Endodermal cell (in vitro differentiated cells): ENCODE data around the gene FCHSD1. TPM values are rescaled to one million over a fixed set of nuclear protein-coding genes. Genes with fewer than 3 reads are reported as not detected.
A peak's percentile ranks its signal among the peaks of the same experiment; 100 is the strongest.

Experiments
- DNase-seq: peaks from one replicate; pipeline ENCODE4 v3.0.0-alpha.2; 2017
- H3K27ac ChIP-seq: 2 replicates; pipeline ENCODE4 v1.5.1; 2013; ENCODE audit warnings: mild to moderate bottlenecking, low read depth, low read length, moderate library complexity
- H3K27me3 ChIP-seq: 2 replicates; pipeline ENCODE4 v1.6.1; 2013; ENCODE audit warnings: mild to moderate bottlenecking, low read length, moderate library complexity; ENCODE audit not compliant: insufficient read depth, control insufficient read depth, poor library complexity, severe bottlenecking
- H3K36me3 ChIP-seq: 2 replicates; pipeline ENCODE4 v1.7.0; 2013; ENCODE audit warnings: mild to moderate bottlenecking, low read length, moderate library complexity; ENCODE audit not compliant: control insufficient read depth, insufficient read depth
- H3K4me1 ChIP-seq: one replicate; pipeline ENCODE4 v1.7.0; 2013; ENCODE audit warnings: low read length; ENCODE audit not compliant: control insufficient read depth, insufficient read depth
- H3K4me3 ChIP-seq: 2 replicates; pipeline ENCODE4 v1.5.1; 2013; ENCODE audit warnings: mild to moderate bottlenecking, low read length, moderate library complexity
- H3K9ac ChIP-seq: 2 replicates; pipeline ENCODE4 v1.6.1; 2013; ENCODE audit warnings: mild to moderate bottlenecking, low read length, moderate library complexity; ENCODE audit not compliant: poor library complexity, severe bottlenecking; ENCODE audit errors: extremely low read depth
- H3K9me3 ChIP-seq: 2 replicates; pipeline ENCODE4 v1.6.1; 2013; ENCODE audit warnings: mild to moderate bottlenecking, low read length, moderate library complexity; ENCODE audit not compliant: control insufficient read depth
- H3K27ac Mint-ChIP-seq: 2 replicates; pipeline ENCODE4 v1.8.0; 2020; ENCODE audit warnings: mixed read lengths
- H3K27me3 Mint-ChIP-seq: 2 replicates; pipeline ENCODE4 v1.8.0; 2021; ENCODE audit warnings: mild to moderate bottlenecking, mixed read lengths; ENCODE audit not compliant: insufficient read depth
- H3K36me3 Mint-ChIP-seq: 2 replicates; pipeline ENCODE4 v1.8.0; 2020; ENCODE audit warnings: low read depth, mixed read lengths
- H3K4me1 Mint-ChIP-seq: 2 replicates; pipeline ENCODE4 v1.8.0; 2020; ENCODE audit warnings: mixed read lengths
- H3K4me3 Mint-ChIP-seq: 2 replicates; pipeline ENCODE4 v1.8.0; 2020; ENCODE audit warnings: mild to moderate bottlenecking, moderate library complexity, mixed read lengths
- H3K9me3 Mint-ChIP-seq: 2 replicates; pipeline ENCODE4 v1.8.0; 2020; ENCODE audit warnings: mild to moderate bottlenecking, mixed read lengths
- WGBS, 2 experiments: methylation state at CpG; one replicate each; pipeline versions ENCODE4 v1.1.5 to v1.1.7; 2013; ENCODE audit warnings: missing lambda C conversion rate in 2 of 2, mixed read lengths in 1 of 2; ENCODE audit not compliant: insufficient coverage in 1 of 2, insufficient read length in 1 of 2; 5-methylcytosine and 5-hydroxymethylcytosine counted together
- total RNA-seq, 2 donors: library from RNA; stranded (reverse); fragmentation: NEBNext Ultra II Directional in 1 of 2; extraction: Animal tissue kit (Norgen Biotek cat#: 25700) in 1 of 2; gene quantifications; 2 replicates in 1 of 2; 3 replicates in 1 of 2; pipeline ENCODE4 v1.2.1, GENCODE V29; 2021
- TF ChIP-seq, protein P1 (sequence below): fragments of 200-600 bp; sonication (generic); conservative IDR thresholded peaks from 2 replicates; pipeline ENCODE4 v1.5.0; 2021; ENCODE audit warnings: antibody characterized with exemption, mild to moderate bottlenecking

The FCHSD1 gene
- total RNA-seq, 2 donors from 2014 or later: 34.8 to 41.7 TPM

DNA sequence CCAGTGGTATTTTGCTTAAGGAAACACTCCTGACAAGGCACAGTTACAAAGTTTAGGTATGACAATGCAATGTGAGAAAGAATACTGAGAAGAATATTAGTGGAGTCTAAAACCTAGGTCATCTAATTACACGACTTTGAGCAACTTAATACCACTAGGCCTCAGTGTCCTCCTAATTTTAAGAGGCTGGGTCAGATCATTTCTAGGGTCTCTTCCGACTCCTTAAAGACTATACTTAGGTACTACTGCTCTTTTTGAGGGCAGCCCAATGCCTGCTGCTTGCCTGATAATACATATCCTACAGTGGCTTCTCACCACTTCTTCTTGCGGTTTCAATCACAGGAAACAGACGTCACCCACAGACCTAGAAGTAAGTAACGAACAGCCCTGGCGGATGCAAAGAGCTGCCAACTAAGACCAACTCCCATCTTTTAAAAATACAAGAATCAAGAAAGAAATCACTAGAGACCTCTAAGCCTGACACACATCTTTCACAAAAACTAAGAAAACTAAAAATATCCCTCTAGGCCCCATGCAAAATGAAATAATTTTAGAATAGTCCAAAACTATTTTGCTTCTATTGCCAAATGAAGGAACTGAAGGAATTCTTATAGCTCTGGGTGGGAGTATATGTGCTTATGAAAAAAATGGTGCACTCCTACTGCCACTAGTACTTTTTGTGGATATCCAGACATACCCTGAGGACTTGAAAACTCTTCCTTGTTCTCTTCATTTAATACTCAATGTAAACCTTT, 45.5 kb downstream of the FCHSD1 start:
- H3K4me1 Mint-ChIP-seq: peaks cover 22% of the 10 kb centered on the region
- H3K36me3 ChIP-seq: peaks cover 13% of the 10 kb centered on the region
- H3K27me3 Mint-ChIP-seq: no peaks in the 10 kb centered on the region
- DNase-seq: no peak
- H3K27me3 ChIP-seq: no peaks in the 10 kb centered on the region
- peak overlapping the region; percentile 81 for H3K27ac Mint-ChIP-seq
- WGBS, 2 experiments: 89 to 100% methylated on average over 1 to 6 of the region's 6 CpGs
- H3K36me3 Mint-ChIP-seq: peaks cover 7% of the 10 kb centered on the region
- TF ChIP-seq, protein P1, sequence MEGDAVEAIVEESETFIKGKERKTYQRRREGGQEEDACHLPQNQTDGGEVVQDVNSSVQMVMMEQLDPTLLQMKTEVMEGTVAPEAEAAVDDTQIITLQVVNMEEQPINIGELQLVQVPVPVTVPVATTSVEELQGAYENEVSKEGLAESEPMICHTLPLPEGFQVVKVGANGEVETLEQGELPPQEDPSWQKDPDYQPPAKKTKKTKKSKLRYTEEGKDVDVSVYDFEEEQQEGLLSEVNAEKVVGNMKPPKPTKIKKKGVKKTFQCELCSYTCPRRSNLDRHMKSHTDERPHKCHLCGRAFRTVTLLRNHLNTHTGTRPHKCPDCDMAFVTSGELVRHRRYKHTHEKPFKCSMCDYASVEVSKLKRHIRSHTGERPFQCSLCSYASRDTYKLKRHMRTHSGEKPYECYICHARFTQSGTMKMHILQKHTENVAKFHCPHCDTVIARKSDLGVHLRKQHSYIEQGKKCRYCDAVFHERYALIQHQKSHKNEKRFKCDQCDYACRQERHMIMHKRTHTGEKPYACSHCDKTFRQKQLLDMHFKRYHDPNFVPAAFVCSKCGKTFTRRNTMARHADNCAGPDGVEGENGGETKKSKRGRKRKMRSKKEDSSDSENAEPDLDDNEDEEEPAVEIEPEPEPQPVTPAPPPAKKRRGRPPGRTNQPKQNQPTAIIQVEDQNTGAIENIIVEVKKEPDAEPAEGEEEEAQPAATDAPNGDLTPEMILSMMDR: no peak
- H3K9me3 Mint-ChIP-seq: no peaks in the 10 kb centered on the region
- H3K9me3 ChIP-seq: no peaks in the 10 kb centered on the region
- H3K4me1 ChIP-seq: no peaks in the 10 kb centered on the region
- no peak overlapping the region for H3K4me3 ChIP-seq
- H3K9ac ChIP-seq: no peak overlapping the region
- H3K4me3 Mint-ChIP-seq: no peak overlapping the region
- no peak overlapping the region for H3K27ac ChIP-seq

DNA sequence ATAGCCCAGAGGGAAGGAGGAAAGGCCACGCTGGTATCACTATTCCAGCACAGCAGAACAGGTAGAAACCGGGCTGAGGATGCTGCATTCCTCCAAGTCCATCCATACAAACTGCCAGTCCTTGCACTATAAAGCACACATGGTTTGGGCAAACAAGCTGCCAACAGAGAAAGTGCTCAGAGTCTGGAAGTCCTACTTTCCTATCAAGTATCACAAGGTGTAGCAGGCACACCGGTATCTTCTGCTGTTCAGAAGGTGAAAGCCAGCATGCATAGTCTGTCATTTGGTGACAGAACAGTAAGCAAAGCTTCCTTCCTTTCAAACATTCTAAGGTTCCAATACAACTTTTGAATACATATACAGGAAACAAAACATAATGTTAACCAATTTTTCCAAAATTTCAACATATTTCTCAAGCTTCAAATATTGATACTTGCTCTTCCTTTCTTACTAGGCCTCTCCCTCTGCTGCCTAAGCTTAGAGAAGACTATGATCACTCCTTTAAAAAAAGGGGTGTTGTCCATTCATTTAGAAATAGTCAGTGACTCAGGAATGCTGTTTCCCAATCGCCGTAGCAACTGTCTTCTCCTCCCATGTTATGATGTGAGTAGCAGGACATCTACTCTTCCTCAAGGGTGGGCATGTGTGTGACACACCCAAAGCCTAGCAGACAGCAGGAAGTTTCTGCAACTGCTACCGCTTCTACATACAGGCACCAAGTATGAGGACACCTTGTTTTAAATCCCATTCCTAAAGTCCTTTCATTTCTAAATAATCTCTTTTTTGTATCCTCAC, 47.1 kb downstream of the FCHSD1 start:
- Mint-ChIP-seq H3K4me3 (no peak overlapping the region), H3K9me3 (no peaks in the 10 kb centered on the region), H3K36me3 (no peaks in the 10 kb centered on the region), H3K27me3 (no peaks in the 10 kb centered on the region), H3K4me1 (peaks cover 22% of the 10 kb centered on the region), H3K27ac (peak overlapping the region; percentile 3)
- no peaks in the 10 kb centered on the region for H3K4me1 ChIP-seq
- no peak overlapping the region for H3K27ac ChIP-seq
- no peak overlapping the region for H3K9ac ChIP-seq
- 91 to 94% methylated on average over 5 to 6 of the region's 6 CpGs for WGBS, 2 experiments
- no peak overlapping the region for H3K4me3 ChIP-seq
- no peaks in the 10 kb centered on the region for H3K9me3 ChIP-seq
- H3K27me3 ChIP-seq: no peaks in the 10 kb centered on the region
- no peak for DNase-seq
- TF ChIP-seq, protein P1: no peak
- peaks cover 8% of the 10 kb centered on the region for H3K36me3 ChIP-seq

DNA sequence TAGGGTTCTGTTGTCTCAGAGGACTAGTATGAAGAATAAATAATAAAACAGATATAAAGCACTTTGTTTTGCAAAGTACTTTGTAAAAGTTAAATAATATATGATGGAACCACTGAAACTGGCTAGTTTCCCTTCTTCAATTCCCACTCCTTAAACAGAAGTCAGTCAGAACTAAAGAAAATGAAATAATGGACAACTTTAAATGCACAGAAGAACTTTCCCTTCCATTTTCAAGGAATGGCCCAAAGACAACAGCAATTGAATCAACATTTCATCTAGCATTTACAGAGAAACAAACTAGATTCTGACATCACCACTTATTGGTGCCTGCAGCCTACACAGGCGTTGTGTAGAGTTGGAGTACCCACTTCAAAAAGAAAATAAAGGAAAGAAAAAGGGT, 48.6 kb downstream of the FCHSD1 start:
- no peaks in the 10 kb centered on the region for H3K9me3 ChIP-seq
- Mint-ChIP-seq H3K27me3 (no peaks in the 10 kb centered on the region), H3K4me1 (peaks cover 16% of the 10 kb centered on the region), H3K9me3 (no peaks in the 10 kb centered on the region), H3K4me3 (no peak overlapping the region), H3K27ac (no peak overlapping the region), H3K36me3 (no peaks in the 10 kb centered on the region)
- no peak overlapping the region for H3K27ac ChIP-seq
- H3K36me3 ChIP-seq: peaks cover 8% of the 10 kb centered on the region
- no peak for DNase-seq
- 100% methylated on average over 1 of the region's 1 CpG; no CpG with 5 or more reads in 1 of the 2 experiments for WGBS, 2 experiments
- H3K27me3 ChIP-seq: no peaks in the 10 kb centered on the region
- H3K4me3 ChIP-seq: no peak overlapping the region
- TF ChIP-seq, protein P1: no peak
- no peaks in the 10 kb centered on the region for H3K4me1 ChIP-seq
- H3K9ac ChIP-seq: no peak overlapping the region
